Activated B cell treated with CpG ODN at 0.5 μM for 24 hours (primary cell): ENCODE data around the gene LRCH2. TPM values are rescaled to one million over a fixed set of nuclear protein-coding genes. Genes with fewer than 3 reads are reported as not detected.

Source experiments
- ATAC-seq: fragments of 200-7000 bp; cut with Tn5 transposase; one replicate; pipeline ENCODE4 v1.10.0; 2021; ENCODE audit warnings: low read depth, mild to moderate bottlenecking, moderate library complexity
- CTCF ChIA-PET: fragments of 350-600 bp; sonication (Branson Sonifier 250); formaldehyde crosslinking; loops from one replicate; lab custom pipeline; 2021; ENCODE audit warnings: antibody characterized with exemption; lab: Charles Lee
- POLR2A ChIA-PET: fragments of 350-600 bp; sonication (Branson Sonifier 250); formaldehyde crosslinking; loops from one replicate; lab custom pipeline; 2021; ENCODE audit warnings: antibody characterized with exemption; lab: Charles Lee
- DNase-seq: peaks from one replicate; pipeline ENCODE4 v3.0.0; 2022
- H3K27ac Mint-ChIP-seq: one replicate; pipeline ENCODE4 v1.8.0; 2020; ENCODE audit warnings: mixed read lengths
- H3K27me3 Mint-ChIP-seq: one replicate; pipeline ENCODE4 v1.8.0; 2021; ENCODE audit warnings: mixed read lengths
- H3K36me3 Mint-ChIP-seq: one replicate; pipeline ENCODE4 v1.8.0; 2021; ENCODE audit warnings: low read depth, mixed read lengths
- H3K4me1 Mint-ChIP-seq: one replicate; pipeline ENCODE4 v1.8.0; 2021; ENCODE audit warnings: mixed read lengths
- H3K4me3 Mint-ChIP-seq: one replicate; pipeline ENCODE4 v1.8.0; 2020; ENCODE audit warnings: mild to moderate bottlenecking, mixed read lengths
- H3K9me3 Mint-ChIP-seq: one replicate; pipeline ENCODE4 v1.8.0; 2020; ENCODE audit warnings: mixed read lengths
- CTCF ChIP-seq: fragments of 200-600 bp; IDR thresholded peaks from one replicate; pipeline ENCODE4 v1.8.0; 2022; ENCODE audit warnings: antibody characterized with exemption, mild to moderate bottlenecking
- intact Hi-C: fragments of 100-400 bp; cut with micrococcal nuclease; formaldehyde crosslinking; loops from one replicate; pipeline ENCODE4 v1.15.1; 2024
- total RNA-seq: library from RNA; stranded (reverse); gene quantifications from 2 replicates; pipeline ENCODE4 v1.2.3, GENCODE V29; 2022

Gene LRCH2
- total RNA-seq, 1 donor from 2014 or later, result not detected

GRCh38 chrX:115134382-115134781, 99.5 kb downstream of the LRCH2 start:
- no peak overlapping the region for H3K4me3 Mint-ChIP-seq
- POLR2A ChIA-PET, result no interaction called here
- ATAC-seq (no peak), DNase-seq (no peak)
- H3K36me3 Mint-ChIP-seq, result no peaks in the 10 kb centered on the region
- H3K9me3 Mint-ChIP-seq, result no peaks in the 10 kb centered on the region
- no peak overlapping the region for H3K27ac Mint-ChIP-seq
- no peak for TF ChIP-seq CTCF
- no peaks in the 10 kb centered on the region for H3K27me3 Mint-ChIP-seq
- intact Hi-C loops, result no loop called here
- no peaks in the 10 kb centered on the region for H3K4me1 Mint-ChIP-seq
- CTCF ChIA-PET, result no interaction called here

DNA sequence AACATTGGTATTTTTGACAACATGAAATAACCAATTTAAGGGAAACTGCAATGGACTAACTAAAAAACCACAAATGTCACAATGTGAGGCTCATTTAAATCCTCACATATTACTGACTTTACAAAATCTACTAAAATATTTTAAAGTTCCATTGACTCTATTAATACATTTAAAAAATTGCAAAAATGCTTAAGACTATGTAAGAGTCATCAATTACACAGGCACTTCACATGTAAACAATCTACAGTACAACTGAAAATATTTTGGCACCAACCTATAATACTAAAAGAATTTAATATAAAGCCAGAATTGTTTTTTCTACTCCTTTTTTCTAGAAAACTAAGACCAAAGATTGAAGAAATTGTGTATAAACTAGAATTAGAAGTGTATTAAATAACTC, 121.5 kb downstream of the LRCH2 start:
- H3K9me3 Mint-ChIP-seq, result no peaks in the 10 kb centered on the region
- ATAC-seq (no peak), DNase-seq (no peak)
- POLR2A ChIA-PET, result no interaction called here
- H3K36me3 Mint-ChIP-seq, result no peaks in the 10 kb centered on the region
- no peak overlapping the region for H3K27ac Mint-ChIP-seq
- TF ChIP-seq CTCF, result no peak
- H3K27me3 Mint-ChIP-seq, result no peaks in the 10 kb centered on the region
- H3K4me3 Mint-ChIP-seq, result no peak overlapping the region
- H3K4me1 Mint-ChIP-seq, result no peaks in the 10 kb centered on the region
- intact Hi-C loops, result no loop called here
- CTCF ChIA-PET, result no interaction called here

DNA sequence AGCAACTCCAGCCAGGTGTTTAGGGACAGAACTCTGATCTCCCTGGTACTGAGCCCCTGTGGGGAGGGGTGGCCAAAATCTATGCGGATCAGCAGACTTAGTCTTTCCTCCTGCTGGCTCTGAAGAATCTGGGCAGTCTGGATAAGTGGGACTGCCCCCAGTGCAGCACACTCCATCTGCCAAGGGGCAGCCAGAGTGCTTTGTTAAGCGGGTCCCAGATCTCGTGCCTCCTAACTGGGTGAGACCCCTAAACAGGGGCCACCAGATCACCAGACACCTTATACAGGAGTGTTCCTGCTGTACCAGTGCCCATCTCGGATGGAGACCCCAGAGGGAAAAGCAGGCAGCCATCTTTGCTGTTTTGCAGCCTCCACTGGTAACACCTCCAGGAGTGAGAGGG, 135.0 kb downstream of the LRCH2 start:
- Mint-ChIP-seq H3K9me3 (peaks cover 2% of the 10 kb centered on the region), H3K4me1 (no peaks in the 10 kb centered on the region), H3K4me3 (no peak overlapping the region), H3K27ac (no peak overlapping the region), H3K27me3 (no peaks in the 10 kb centered on the region), H3K36me3 (no peaks in the 10 kb centered on the region)
- no peak for DNase-seq
- intact Hi-C loops, result no loop called here
- ChIA-PET CTCF (no interaction called here), POLR2A (no interaction called here)
- no peak for ATAC-seq
- no peak for TF ChIP-seq CTCF

DNA sequence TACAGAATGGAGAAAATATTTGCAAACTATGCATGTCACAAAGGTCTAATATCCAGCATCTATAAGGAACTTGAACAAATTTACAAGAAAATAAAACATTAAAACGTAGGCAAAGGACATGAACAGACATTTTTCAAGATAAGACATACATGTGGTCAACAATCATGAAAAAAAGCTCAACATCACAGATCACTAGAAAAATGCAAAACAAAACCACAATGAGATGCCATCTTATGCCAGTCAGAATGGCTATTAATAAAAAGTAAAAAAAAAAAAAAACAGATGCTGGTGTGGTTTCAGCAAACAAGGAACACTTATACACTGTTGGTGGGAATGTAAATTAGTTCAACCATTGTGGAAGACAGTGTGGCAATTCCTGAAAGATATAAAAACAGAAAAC, 140.7 kb downstream of the LRCH2 start:
- no peak for TF ChIP-seq CTCF
- no peaks in the 10 kb centered on the region for H3K9me3 Mint-ChIP-seq
- intact Hi-C loops, result no loop called here
- no peak overlapping the region for H3K27ac Mint-ChIP-seq
- H3K4me3 Mint-ChIP-seq, result no peak overlapping the region
- no peaks in the 10 kb centered on the region for H3K27me3 Mint-ChIP-seq
- ATAC-seq (no peak), DNase-seq (no peak)
- no peaks in the 10 kb centered on the region for H3K36me3 Mint-ChIP-seq
- no peaks in the 10 kb centered on the region for H3K4me1 Mint-ChIP-seq
- CTCF ChIA-PET, result no interaction called here
- POLR2A ChIA-PET, result no interaction called here

DNA sequence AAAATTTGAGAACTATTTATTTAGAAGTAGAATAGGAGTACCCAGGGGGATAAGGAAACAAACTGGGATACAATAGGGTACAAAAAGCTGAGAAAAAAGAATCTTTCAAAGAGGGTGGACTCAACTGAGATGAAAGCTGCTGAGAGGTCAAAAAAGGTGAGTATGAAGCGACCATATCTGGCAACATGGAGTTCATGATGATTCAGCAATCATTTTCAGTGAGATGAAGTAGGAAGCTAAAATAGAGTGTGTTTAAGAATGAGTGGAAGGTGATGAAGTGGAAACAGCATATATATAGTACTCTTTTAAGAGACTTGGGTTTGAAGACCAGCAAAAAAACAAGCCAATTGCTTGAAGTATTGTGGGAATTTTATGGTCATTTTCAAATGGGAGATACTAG, 144.5 kb downstream of the LRCH2 start:
- ChIA-PET CTCF (no interaction called here), POLR2A (no interaction called here)
- intact Hi-C loops, result no loop called here
- DNase-seq, result no peak
- Mint-ChIP-seq H3K27me3 (no peaks in the 10 kb centered on the region), H3K9me3 (no peaks in the 10 kb centered on the region), H3K4me1 (no peaks in the 10 kb centered on the region), H3K36me3 (no peaks in the 10 kb centered on the region), H3K4me3 (no peak overlapping the region), H3K27ac (no peak overlapping the region)
- ATAC-seq, result no peak
- no peak for TF ChIP-seq CTCF
